ELF-1 (cell line): ENCODE data around the gene C8G.

ENCODE experiments used
- DNase-seq: peaks from one replicate; pipeline ENCODE4 v3.0.0-alpha.2; 2016; ENCODE audit warnings: low read depth, low spot score

The C8G gene

DNA sequence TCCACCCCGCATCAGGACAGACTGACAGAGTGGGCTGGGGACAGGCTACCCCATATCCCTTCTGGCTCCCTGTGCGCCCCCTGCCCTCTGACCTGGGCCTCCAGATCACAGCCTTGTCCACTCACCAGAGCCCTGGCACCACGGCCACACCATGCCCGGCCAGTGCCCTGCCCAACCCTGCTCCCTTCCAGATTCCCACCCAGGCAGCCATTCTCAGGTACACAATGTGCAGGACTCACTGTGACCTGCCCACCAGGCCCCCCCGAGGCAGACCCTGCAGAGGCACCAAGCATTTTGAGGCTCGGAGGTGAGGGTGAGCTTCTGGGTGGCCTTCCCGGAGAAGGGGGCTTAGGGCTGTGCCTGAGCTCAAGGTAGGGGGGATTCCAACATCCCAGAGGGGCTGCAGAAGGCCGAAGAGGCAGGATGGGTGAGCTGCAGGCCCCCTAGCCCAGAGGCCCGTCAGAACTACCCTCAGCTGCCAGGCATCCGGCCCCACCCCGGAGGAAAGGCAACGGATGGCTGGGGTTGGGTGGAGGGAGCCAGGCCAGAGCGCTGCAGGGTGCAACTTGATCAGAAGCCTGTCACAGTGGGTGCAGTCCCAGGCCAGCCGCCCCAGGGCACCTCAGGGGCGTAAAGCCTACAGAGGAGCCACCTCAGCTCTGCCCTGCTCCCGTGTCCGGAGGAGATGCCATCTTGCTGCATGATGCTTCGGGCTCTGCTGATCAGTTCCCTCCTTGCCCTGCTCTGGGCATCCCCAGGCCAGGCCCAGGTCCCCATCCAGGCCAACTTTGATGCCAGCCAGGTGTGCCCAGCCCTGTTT is 37.4 kb downstream of the C8G start, which contains the start of gene LCNL1:
Gene LCNL1 (plus strand): TSS at position 762 of the 820 bp plus-strand sequence. CDS start 594 bp downstream, outside the sequence.
- DNase-seq: no peak

DNA sequence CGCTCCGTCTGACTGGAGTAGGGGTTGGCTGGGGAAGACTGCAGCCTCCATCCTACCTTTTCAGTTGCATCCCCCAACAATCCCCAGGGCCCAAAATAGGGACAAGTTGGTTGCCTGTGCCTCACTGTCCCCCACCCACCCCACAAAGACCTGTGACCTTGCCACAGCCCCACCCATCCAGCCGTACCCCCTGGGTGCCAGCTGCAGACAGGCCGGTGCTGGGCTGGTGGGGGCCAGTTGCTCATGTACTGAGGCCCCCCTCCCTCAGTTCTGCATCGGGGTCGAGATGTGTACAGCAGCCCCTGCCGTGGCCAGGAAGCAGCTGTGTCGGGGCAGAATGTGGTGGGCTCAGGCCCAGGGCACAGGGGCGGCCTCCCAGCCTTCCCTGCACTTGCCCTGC is 38.1 kb downstream of the C8G start:
- DNase-seq: no peak

DNA sequence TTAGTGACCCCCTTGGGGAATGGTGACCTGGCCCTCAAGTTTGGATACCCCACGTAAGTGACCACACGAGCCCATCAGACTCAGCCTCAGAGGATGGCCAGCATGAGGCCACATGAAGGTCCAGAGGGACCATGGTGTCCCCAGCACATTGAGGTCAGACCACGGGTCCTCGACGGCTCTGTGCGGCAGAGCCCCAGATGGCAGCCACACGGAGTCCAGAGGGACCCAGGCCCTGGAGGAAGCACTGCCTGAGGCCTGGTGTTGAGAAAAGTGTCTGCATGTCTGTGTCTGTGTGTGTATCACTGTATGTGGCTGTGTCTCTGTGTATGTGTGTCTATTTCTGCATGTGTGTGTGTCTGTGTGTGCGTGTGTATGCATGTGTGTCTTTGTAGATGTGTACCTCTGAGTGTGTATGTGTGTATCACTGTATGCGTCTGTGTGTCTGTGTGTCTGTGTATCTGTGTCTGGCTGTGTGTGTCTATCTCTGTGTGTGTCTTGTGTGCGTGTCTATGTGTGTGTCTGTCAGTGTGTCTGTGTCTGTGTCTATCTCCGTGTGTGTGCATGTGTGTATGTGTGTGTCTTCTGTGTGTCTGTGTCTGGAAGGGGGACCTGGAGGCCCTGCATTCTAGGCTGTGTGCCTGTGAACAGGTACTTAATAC is 38.7 kb downstream of the C8G start:
- no peak for DNase-seq

DNA sequence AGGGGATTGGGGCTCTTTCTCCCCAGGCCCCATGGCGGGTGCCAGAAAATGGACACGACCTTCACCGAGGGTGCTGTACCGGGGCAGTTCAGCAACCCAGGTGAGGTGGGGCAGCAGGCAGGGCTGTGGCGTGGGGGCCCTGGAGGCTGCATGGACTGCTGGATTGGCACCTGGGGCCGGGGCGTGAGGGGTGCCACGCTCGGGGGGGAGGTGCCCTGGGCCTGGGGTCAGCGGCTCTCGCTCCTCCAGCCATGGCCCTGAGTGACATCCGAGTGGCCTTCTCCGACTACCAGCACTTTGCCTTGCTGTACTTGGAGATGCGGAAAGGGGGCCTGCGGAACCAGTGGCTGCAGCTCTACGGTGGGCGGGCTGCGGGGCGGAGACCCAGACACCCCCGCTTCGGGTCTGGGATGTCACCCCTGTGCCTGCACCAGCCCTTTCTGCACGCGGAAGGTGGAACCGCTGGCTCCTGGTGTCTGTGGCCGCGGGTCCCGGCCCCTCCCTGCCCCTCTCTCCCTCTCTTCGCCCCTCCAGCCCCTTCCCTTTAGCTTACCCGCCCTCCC is 39.5 kb downstream of the C8G start:
- no peak for DNase-seq

DNA sequence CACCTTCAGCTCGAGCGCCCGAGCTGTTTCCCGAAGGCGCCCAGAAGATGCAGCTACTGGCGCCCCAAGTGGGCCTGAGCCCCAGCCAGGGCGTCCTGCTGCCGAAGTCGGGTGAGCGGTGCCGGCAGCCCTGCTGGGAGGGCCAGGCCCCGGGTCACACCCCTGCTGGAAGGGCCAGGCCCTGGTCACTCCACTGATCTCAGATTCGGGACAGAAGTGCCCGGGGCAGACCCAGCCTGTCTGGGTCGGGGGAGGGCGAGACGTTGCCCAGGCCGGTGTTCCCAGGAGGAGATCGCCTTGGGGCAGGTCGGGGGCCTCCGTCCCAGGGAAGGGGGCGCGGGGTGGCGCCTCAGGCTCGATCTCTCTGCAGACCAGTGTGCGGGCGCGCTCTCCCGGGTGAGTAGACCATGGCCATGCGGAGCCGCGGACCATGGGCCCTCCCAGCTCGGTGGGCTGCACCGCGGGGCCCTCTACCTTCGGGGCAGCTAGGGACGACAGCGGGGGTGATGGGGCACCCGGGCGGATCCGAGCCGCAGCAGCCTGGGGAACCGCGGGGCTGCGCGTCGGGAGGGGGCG is 40.1 kb downstream of the C8G start:
- peak; percentile 56 for DNase-seq

DNA sequence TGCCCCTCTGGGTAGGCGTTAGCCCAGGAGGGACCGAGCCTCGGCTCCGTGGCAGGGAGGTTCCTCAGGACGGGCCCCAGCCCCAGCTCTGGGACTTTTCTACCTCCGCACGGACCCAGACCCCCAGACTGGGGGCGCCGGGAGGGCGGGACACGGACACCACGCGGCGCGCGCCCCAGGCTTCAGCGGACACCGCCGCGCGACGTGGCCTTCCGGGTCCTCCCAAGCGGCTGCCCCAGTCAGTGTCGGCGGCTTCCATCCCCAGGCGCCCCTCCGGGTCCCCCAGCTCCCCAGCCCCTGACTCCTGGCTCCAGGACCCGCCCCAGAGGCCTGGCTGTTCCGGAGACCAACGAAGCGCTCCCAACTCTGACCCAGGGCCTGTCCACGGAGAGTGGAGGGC is 40.8 kb downstream of the C8G start:
- no peak for DNase-seq

DNA sequence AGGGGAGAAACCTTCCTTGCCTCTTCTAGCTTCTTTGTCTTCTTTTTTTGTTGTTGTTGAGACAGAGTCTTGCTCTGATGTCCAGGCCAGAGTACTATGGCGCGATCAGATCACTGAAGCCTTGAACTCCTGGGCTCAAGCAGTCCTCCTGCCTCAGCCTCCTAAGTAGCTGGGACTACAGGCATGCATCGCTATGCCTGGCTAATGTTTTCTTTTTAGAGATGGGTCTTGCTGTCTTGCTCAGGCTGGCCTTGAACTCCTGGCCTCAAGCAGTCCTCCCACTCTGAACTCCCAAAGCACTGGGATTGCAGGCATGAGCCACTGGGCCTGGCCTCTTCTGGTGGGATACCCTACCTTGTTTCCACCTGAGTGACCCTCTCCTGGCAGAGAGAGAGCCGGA is 43.8 kb downstream of the C8G start:
- no peak for DNase-seq

DNA sequence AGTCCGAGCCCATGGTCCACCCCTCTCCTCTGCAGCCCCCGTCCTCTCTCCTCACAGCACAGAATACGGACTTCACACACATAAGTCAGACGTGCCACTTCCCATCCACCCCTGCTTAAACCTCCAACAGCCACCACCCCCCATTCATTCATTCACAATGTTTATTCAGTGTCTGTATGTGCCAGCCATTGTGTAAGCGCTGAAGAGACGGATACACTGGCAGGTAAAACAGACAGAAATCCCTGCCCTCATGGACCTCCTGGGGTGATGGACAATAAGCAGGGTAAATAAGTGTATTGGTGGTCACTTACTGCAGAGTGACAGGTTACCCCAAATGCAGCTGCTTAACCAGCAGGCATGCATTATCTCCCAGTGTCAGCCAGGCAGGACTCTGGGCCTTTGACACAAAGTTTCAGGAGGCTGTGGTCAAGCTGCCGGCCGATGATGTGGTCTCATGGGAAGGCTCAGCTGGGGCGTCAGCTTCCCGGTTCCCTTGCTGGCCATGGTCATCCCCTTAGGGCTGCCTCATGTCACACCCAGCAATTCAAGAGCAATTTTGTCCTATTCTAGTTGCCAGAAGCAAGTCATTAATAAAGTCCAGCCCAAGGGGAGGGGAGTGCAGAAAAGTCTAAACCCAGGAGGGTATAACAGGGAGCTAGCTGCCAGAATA is 45.3 kb downstream of the C8G start:
- DNase-seq: no peak

DNA sequence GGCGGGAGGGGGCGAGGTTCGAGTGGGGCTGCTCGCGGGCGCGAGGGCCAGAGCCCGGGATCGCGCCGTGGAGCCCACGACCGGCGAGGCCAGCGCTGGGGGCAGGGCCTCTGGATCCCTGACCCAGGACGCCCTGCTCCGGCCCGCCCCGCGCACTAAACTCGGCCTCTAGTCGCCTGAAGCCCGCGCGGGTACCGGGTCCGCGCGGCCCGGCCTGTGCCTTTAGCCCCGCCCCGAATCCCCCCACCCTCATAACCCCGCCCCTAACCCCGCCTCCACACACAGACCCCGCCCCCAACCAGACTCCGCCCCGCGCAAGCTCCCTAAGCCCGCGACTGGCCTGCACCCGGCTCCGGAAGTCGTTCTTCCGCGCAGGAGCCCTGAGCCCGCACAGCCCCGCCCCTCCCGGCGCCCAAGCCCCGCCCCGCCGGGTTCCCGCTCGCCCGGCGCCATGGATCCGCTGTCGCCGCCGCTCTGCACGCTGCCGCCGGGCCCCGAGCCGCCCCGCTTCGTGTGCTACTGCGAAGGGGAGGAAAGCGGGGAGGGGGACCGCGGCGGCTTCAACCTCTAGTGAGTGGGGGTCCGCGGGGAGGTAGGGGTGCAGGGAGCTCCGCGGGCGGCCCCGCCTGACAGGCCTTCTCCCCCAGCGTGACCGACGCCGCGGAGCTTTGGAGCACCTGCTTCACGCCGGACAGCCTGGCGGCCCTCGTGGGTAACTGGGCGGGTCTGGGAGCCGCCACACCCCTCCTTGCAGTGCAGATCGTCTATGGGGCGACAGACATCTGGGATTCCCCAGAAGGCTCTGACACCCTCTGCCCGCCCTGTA is 47.2 kb downstream of the C8G start, which contains the start of gene PAXX:
Gene PAXX (plus strand): TSS at position 430 of the 826 bp plus-strand sequence. CDS start 22 bp downstream, at position 452.
- peak; percentile 65 for DNase-seq

DNA sequence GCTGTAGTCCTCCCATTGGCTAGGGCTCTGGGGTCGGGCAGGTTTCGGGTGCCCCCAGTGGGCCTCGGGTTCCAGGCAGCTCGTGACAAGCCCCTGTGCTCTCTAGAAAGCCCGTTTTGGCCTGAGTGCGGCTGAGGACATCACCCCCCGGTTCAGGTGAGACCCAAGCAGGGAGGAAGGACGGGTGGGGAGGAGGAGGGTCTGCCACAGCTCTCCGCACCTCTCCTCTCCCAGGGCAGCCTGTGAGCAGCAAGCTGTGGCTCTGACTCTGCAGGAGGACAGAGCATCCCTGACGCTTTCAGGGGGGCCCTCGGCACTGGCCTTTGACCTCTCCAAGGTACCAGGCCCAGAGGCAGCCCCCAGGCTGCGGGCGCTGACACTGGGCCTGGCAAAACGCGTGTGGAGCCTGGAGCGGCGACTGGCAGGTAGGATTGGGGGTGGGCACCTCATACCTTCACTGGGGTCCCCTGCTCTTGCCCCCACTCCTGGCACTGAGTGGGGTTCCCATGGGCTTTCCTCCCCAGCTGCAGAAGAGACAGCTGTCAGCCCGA is 47.9 kb downstream of the C8G start:
- DNase-seq: no peak

DNA sequence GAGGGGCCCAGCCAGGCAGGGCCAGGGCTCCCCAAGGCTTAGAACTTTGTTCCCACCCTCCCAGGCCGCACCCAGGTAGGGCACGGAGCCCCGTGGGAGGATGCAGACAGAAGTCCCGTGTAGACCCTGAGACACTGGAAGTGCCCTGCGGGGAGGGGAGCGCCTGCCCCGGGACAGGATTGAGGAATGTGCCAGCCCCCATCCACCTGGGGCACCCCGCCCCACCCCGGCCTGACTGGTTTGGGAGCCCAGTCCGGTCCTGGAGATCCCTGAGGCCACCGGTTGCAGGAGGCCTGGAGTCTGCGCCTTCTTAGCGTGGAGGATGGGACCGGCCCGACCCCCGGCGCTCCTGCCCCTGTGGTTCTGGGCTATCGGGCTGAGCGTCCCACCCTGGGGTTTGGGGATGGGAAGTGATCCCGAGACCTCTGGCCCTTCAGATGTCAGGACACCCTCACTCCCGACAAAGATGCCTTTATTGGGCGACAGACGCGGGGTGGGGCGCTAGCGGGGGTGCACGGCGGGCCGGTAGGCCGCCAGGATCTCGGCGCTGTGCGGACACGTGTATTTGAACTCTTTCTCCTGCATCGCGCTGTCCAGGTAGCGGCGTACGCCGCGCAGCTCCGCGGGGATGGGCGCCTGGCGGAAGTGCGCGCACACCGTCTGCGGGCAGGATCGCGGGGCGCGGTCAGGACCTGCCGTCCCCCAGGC is 49.3 kb downstream of the C8G start:
- DNase-seq: peak; percentile 32

DNA sequence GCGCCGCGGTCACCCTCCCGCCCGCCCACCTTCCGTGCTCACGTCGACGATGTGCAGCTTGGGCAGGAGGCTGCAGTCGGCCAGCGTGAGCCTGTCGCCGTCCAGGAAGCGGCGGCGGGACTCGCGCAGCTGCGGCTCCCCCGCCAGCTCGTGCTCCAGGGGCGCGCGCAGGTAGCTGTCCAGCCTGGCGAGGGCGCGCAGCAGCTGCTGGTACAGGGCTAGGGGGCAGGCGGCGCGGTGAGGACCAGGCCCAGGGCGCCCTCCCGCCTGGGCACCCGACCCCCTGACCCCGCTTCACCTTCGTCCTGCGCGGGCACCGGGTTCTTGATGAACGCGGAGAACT is 49.8 kb downstream of the C8G start:
- DNase-seq: peak; percentile 52

DNA sequence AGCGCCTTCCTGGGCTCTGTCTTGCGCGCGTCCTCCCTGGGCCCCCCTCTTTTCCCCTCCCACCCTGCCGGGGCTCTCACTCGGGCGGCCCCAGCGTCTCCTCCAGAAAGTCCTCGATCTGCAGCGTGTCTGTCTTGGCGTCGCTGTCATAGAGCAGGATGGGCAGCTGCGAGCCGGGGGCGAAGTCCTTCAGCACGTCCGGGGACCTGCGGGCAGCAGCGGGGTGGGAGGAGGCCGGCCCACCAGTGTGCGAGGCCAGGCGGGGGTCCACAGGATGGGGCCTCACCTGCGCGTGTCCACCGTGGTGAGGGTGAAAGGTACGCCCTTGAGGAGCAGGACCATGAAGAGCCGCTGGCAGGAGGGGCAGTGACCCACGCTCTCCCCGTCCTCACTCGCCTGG is 50.3 kb downstream of the C8G start:
- no peak for DNase-seq

DNA sequence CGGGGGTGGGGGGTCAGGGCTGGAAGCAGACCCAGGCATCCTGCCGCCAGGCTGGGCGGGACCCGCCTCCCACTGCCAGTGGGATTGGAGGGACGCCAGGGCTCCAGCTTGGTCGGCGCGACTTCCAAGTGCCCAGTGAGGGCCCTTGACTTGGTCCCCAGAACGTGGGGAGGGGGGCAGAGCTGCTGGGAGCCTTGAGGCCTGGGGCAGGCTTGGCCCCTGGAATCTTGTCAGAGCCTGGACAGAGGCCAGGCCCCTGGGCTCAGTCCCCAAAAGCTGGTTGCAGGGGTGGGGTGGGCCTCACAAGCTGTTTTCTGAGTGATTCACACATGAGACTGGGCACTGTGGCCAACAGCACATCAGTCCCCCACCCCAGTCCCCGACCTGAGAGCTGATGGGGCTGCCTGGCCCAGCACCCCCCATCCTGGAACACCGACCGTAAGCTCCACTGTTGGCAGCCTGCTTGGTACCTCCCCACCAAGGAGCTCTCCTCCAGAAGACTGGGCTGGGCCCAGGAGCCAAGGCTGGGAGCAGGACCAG is 50.8 kb downstream of the C8G start:
- DNase-seq: no peak
